Bronchial epithelial cell (primary cell): ENCODE data around the gene GPR152. TPM values are rescaled to one million over a fixed set of nuclear protein-coding genes. Genes with fewer than 3 reads are reported as not detected.

Experiments
- DNase-seq: peaks from one replicate; pipeline ENCODE4 v3.0.0-alpha.2; 2010; ENCODE audit warnings: low read depth
- FAIRE-seq: peaks from 2 replicates; lab custom pipeline; 2011; peaks lifted over from hg19 to GRCh38; lab: Jason Lieb, UNC
- H3K27me3 ChIP-seq: 2 replicates; pipeline ENCODE4 v1.5.1; 2011; ENCODE audit warnings: low read length; ENCODE audit not compliant: control insufficient read depth, insufficient read depth
- H3K36me3 ChIP-seq: 2 replicates; pipeline ENCODE4 v1.5.1; 2011; ENCODE audit warnings: low read length; ENCODE audit not compliant: control insufficient read depth, insufficient read depth
- H3K4me3 ChIP-seq: 2 replicates; pipeline ENCODE4 v1.5.1; 2011; ENCODE audit warnings: mild to moderate bottlenecking, low read depth, low read length, control low read depth
- CTCF ChIP-seq: IDR thresholded peaks from 2 replicates; pipeline ENCODE4 v1.5.1; 2011; ENCODE audit warnings: mild to moderate bottlenecking, moderate library complexity, low read length, control low read depth, inconsistent platforms; ENCODE audit not compliant: insufficient read depth, severe bottlenecking
- total RNA-seq: library from RNA; depleted of rRNA; stranded (reverse); fragments of >200 nt; gene quantifications from 2 replicates; pipeline ENCODE4 v1.2.1, GENCODE V29; 2014

GPR152 gene
- total RNA-seq, 1 donor from 2014 or later = not detected

GRCh38 chr11:67445515-67445914 is 7.0 kb downstream of the GPR152 start:
- no peak for FAIRE-seq
- TF ChIP-seq CTCF = no peak

GRCh38 chr11:67442504-67443404 is 9.8 kb downstream of the GPR152 start:
- peak overlapping the region; percentile 81 for H3K4me3 ChIP-seq
- DNase-seq = no peak
- no peaks in the 10 kb centered on the region for H3K27me3 ChIP-seq
- no peak for TF ChIP-seq CTCF
- peaks cover 14% of the 10 kb centered on the region for H3K36me3 ChIP-seq
- FAIRE-seq = no peak

More at GRCh38 chr11:67445515-67445914, 7.0 kb downstream of the GPR152 start:
- no peak for DNase-seq
- Histone ChIP-seq H3K4me3 (no peak overlapping the region), H3K36me3 (peaks cover 9% of the 10 kb centered on the region), H3K27me3 (no peaks in the 10 kb centered on the region)

- H3K36me3 ChIP-seq = peaks cover 15% of the 10 kb centered on the region
- TF ChIP-seq CTCF = no peak
- H3K27me3 ChIP-seq = no peaks in the 10 kb centered on the region
- FAIRE-seq (no peak), DNase-seq (no peak)
- no peak overlapping the region for H3K4me3 ChIP-seq
These were observed 10.7 kb downstream of the GPR152 start for GRCh38 chr11:67441731-67442351.

- H3K27me3 ChIP-seq = no peaks in the 10 kb centered on the region
- no peak for DNase-seq
- no peak for TF ChIP-seq CTCF
- H3K4me3 ChIP-seq = no peak overlapping the region
- H3K36me3 ChIP-seq = peaks cover 17% of the 10 kb centered on the region
- FAIRE-seq = no peak
These were observed 11.4 kb downstream of the GPR152 start for GRCh38 chr11:67441098-67441563.

- FAIRE-seq (no peak), DNase-seq (no peak)
- no peak for TF ChIP-seq CTCF
- H3K27me3 ChIP-seq = no peaks in the 10 kb centered on the region
- no peak overlapping the region for H3K4me3 ChIP-seq
- peaks cover 20% of the 10 kb centered on the region for H3K36me3 ChIP-seq
These were observed 12.1 kb downstream of the GPR152 start for GRCh38 chr11:67440229-67441097.
